Brain microvascular endothelial cell (primary cell): Measurements from ENCODE around the gene SCGB1A1.

Experiments used
- DNase-seq: peaks from one replicate; pipeline ENCODE4 v3.0.0-alpha.2; 2020
- H3K27ac ChIP-seq: fragments of 250-450 bp; sonication (Bioruptor Pico); 2 replicates; pipeline ENCODE4 v1.5.1; 2020; ENCODE audit warnings: mild to moderate bottlenecking, moderate library complexity
- H3K27me3 ChIP-seq: fragments of 250-450 bp; sonication (Bioruptor Pico); replicated peaks from 2 replicates; pipeline ENCODE4 v1.5.1; 2020; ENCODE audit warnings: mild to moderate bottlenecking
- H3K36me3 ChIP-seq: fragments of 250-450 bp; sonication (Bioruptor Pico); replicated peaks from 2 replicates; pipeline ENCODE4 v1.5.1; 2020; ENCODE audit warnings: mild to moderate bottlenecking
- H3K4me3 ChIP-seq: 2 replicates; pipeline ENCODE4 v1.5.1; 2011; ENCODE audit warnings: low read depth, mild to moderate bottlenecking, control low read depth, low read length, moderate library complexity
- CTCF ChIP-seq: IDR thresholded peaks from 2 replicates; pipeline ENCODE4 v1.5.1; 2011; ENCODE audit warnings: low read depth, mild to moderate bottlenecking, moderate library complexity, low read length, control low read depth, inconsistent platforms; ENCODE audit errors: missing control alignments
- in situ Hi-C: cut with HindIII; loops from 2 replicates; pipeline ENCODE4 v1.10.0; 2017; ENCODE audit warnings: low sequenced_read_pairs, low pct_ligation_motif_present

SCGB1A1 gene

GRCh38 chr11:62457478-62457877 is 38.6 kb downstream of the SCGB1A1 start:
- no peaks in the 10 kb centered on the region for H3K36me3 ChIP-seq
- H3K27ac ChIP-seq, result no peak overlapping the region
- DNase-seq, result no peak
- H3K27me3 ChIP-seq, result no peaks in the 10 kb centered on the region
- in situ Hi-C loops, result no loop called here
- no peak overlapping the region for H3K4me3 ChIP-seq
- TF ChIP-seq CTCF, result no peak

- no peak for DNase-seq
These were observed 39.6 kb downstream of the SCGB1A1 start for GRCh38 chr11:62458212-62459002.

GRCh38 chr11:62459080-62459479 is 40.2 kb downstream of the SCGB1A1 start:
- Histone ChIP-seq H3K36me3 (no peaks in the 10 kb centered on the region), H3K27ac (no peak overlapping the region), H3K4me3 (no peak overlapping the region), H3K27me3 (no peaks in the 10 kb centered on the region)
- TF ChIP-seq CTCF, result no peak
- in situ Hi-C loops, result no loop called here
- no peak for DNase-seq

More at GRCh38 chr11:62458212-62459002, 39.6 kb downstream of the SCGB1A1 start:
- no peaks in the 10 kb centered on the region for H3K27me3 ChIP-seq
- no peak overlapping the region for H3K27ac ChIP-seq
- H3K4me3 ChIP-seq, result no peak overlapping the region
- no peak for TF ChIP-seq CTCF
- in situ Hi-C loops, result no loop called here
- no peaks in the 10 kb centered on the region for H3K36me3 ChIP-seq

- TF ChIP-seq CTCF, result no peak
- no peaks in the 10 kb centered on the region for H3K36me3 ChIP-seq
- in situ Hi-C loops, result no loop called here
- H3K27me3 ChIP-seq, result no peaks in the 10 kb centered on the region
- H3K27ac ChIP-seq, result no peak overlapping the region
- no peak overlapping the region for H3K4me3 ChIP-seq
- no peak for DNase-seq
These were observed 43.1 kb downstream of the SCGB1A1 start for GRCh38 chr11:62461740-62462507.

GRCh38 chr11:62462508-62462892 is 43.7 kb downstream of the SCGB1A1 start:
- Histone ChIP-seq H3K27me3 (no peaks in the 10 kb centered on the region), H3K27ac (no peak overlapping the region), H3K4me3 (no peak overlapping the region), H3K36me3 (no peaks in the 10 kb centered on the region)
- DNase-seq, result no peak
- TF ChIP-seq CTCF, result no peak
- in situ Hi-C loops, result no loop called here
